ENCODE results near the gene AQP10.
"Not testable (repeated sequence)": the region's sequence is repeated elsewhere in the genome, so short reads cannot be mapped to it uniquely, and the experiment has no call there.

AQP10 gene

DNA sequence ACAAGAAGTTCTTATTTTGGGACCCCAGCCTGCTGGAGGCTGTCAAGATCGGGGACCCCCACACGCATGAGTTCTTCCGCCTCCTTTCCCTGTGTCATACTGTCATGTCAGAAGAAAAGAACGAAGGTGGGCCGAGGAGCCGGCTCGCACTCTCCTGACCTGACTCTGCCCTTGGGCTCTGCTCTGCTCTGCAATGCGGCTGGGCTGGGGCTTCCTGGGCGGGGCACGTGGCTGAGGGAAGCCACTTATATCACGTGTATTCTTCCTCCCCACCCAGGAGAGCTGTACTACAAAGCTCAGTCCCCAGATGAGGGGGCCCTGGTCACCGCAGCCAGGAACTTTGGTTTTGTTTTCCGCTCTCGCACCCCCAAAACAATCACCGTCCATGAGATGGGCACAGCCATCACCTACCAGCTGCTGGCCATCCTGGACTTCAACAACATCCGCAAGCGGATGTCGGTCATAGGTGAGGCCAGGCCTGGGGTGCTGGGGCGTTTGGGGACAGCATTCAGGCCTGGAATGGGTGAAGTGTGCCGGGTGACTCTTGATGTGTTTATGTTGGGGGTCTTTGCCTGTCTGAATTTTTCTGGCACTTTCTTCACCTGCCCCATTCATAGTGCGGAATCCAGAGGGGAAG is 22.1 kb downstream of the AQP10 start:
- in situ Hi-C loops (cut with HindIII; ENCODE audit: low sequenced_read_pairs), result loop anchor here (5.0 kb wide), 1 partner anchor 59 kb away; no protein-coding TSS in a partner anchor

- in situ Hi-C loops (cut with HindIII; ENCODE audit: low sequenced_read_pairs), result loop anchor here (5.0 kb wide), 1 partner anchor 57 kb away; no protein-coding TSS in a partner anchor
Observed at GRCh38 chr1:154344977-154345837, 24.3 kb downstream of the AQP10 start.

DNA sequence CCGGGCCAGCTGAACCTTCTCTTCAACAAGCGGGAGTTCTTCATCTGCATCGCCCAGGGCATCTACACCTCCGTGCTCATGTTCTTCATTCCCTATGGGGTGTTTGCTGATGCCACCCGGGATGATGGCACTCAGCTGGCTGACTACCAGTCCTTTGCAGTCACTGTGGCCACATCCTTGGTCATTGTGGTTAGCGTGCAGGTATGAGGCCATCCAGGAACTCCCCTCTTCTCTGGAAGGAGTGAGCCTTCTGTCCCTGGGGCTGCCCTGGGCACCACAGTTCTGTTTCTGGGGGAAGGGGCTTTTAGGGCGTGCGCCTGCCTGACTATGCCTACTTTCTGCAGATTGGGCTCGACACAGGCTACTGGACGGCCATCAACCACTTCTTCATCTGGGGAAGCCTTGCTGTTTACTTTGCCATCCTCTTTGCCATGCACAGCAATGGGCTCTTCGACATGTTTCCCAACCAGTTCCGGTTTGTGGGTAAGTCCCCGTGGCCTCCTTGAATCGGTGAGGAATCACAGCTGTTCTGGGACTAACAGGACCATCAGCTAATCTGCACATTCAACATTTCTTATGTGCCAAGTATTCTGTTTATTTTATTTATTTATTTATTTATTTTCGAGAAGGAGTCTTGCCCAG is 25.5 kb downstream of the AQP10 start:
- in situ Hi-C loops (cut with HindIII; ENCODE audit: low sequenced_read_pairs), result no loop called here

GRCh38 chr1:154347961-154348360 is 27.1 kb downstream of the AQP10 start:
- in situ Hi-C loops (cut with HindIII; ENCODE audit: low sequenced_read_pairs), result no loop called here

GRCh38 chr1:154348429-154349076 is 27.7 kb downstream of the AQP10 start:
- in situ Hi-C loops (cut with HindIII; ENCODE audit: low sequenced_read_pairs), result no loop called here

DNA sequence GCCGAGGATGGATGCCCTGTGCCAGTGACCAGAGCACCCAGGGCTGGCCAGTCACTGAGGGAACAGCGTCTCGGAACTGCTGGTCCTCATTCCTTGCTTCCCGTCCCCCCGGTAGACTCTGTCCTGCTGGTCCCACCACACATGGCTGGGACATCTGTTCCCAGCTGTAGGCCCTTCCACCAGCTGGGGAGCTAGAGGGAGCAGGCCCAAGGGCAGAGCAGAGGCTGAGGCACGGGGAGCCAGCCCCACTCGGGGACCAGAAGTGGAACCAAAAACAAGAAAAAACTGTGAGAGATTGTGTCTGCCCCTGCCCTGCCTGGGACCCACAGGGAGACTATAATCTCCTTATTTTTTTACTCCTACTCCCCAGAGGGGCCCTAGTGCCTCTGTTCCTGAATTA is 28.2 kb downstream of the AQP10 start:
- in situ Hi-C loops (cut with HindIII; ENCODE audit: low sequenced_read_pairs), result no loop called here

DNA sequence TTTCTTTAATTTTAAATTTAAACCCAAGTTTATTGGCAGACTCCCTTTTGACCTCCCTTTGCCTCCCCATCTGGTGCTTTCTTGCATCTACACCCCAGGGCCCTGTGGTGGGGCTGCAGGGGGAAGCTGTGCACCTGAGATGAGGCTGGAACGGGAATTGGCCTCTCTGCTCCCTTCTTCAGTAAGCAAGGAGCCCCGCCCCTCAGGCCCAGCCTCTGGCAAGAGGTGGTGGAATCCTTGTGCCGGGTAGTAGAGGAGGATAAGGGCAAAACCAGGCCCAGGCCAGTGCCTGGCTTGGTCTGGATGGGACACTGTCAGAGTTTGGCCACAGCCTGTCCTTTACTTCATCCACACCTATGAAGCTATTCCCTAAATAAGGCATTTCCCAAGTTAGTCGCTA is 29.5 kb downstream of the AQP10 start:
- in situ Hi-C loops (cut with HindIII; ENCODE audit: low sequenced_read_pairs), result no loop called here

GRCh38 chr1:154351363-154352068 is 30.6 kb downstream of the AQP10 start:
- in situ Hi-C loops (cut with HindIII; ENCODE audit: low sequenced_read_pairs), result no loop called here

DNA sequence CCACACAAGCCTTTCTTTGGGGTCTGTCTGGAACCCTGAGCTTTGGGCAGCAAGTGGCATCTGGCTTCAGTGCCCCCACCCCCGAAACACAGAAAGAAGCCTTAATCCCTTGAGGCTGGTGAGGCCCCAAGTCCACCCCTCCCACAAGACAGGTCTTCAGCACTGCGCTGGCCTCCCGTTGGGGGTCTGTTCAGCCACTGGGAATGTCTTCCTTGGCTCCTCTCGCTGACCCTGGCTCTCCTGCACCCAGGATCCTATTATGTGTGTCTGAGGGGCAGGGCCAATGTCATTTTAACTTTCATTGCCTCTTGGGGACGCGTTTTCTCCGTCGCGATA is 31.3 kb downstream of the AQP10 start:
- in situ Hi-C loops (cut with HindIII; ENCODE audit: low sequenced_read_pairs), result no loop called here

DNA sequence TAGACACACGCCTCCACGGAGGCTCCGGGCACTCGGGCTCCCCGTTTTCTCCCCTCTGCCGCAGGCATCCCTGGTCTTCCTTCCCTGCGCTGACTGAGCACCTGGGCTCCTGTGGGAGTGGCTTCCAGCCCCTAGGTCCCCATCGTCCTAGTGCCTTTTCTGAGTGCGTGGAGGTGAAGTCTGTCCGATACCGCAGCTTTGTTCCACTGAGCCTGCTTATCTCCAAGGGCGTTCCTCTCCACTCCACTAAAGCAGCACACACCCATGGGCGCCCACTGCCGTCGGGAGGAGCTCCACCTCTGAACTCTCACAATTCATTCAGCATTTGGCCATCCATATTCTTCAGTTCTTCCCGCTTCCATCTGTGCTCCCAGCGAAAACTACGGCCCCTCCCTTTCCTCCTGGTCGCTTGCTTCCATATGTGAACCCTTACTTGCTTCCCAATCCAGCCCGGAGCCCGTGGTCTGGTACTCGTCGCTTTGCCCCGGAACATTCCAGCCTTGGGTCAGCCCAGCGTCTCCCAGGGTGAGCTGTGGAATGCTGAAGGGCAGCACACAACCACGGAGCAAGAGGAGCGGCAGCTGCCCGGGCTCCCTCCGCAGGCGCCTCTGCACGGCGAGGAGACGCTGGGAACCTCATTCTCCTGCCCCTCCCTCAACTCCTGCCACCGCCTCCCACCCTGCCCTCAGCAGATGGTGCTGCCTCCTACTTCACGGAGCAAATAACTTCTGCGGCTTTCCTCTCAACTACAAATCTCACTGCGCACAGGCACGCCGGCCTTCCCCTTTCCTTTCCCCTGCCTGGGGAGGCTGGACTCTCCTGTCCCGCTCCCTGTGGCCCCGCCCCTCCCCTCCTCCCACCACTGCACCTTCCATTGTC is 31.9 kb downstream of the AQP10 start:
- in situ Hi-C loops (cut with HindIII; ENCODE audit: low sequenced_read_pairs), result no loop called here

GRCh38 chr1:154353460-154353904 is 32.6 kb downstream of the AQP10 start:
- in situ Hi-C loops (cut with HindIII; ENCODE audit: low sequenced_read_pairs), result no loop called here

DNA sequence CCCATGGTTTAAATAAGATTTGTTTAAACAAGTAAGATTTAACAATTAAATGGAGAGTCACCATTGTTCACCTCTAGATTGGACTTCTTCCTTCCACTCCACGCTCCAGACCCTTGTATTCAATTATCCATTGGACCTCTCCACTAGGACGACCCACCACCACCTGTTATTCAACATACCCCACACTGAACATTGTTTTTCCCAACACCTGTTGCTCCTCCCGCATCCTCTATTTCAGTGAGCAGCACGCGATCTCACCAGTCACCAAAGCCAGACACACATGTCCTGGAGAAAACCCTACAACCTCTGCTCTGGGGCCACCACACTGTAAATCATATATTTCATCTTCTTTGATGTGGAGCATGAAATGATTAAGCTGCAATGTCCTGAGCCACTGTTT is 33.1 kb downstream of the AQP10 start:
- in situ Hi-C loops (cut with HindIII; ENCODE audit: low sequenced_read_pairs), result no loop called here

- in situ Hi-C loops (cut with HindIII; ENCODE audit: low sequenced_read_pairs), result no loop called here
Observed at GRCh38 chr1:154358519-154358918, 37.6 kb downstream of the AQP10 start.

DNA sequence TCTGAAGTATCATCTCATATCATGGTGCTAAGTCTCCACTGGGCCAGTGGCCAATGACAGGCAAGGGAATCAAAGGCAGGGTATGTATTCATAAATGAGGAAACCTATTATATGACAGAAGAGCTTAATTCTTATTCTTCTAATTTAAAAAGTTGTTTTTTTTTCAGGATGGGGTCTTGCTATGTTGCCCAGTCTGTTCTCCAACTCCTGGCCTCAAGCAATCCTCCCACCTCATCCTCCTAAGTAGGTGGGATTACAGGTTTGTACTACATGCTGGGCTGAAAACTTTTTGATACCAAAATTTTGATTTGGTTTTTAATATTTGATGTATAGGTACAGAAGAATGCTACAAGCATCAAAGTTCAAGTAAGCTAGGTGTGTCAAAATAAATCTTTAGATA is 39.4 kb downstream of the AQP10 start:
- in situ Hi-C loops (cut with HindIII; ENCODE audit: low sequenced_read_pairs), result no loop called here

GRCh38 chr1:154360881-154361280 is 40.0 kb downstream of the AQP10 start:
- in situ Hi-C loops (cut with HindIII; ENCODE audit: low sequenced_read_pairs), result not testable (repeated sequence)

GRCh38 chr1:154361357-154361756 is 40.5 kb downstream of the AQP10 start:
- in situ Hi-C loops (cut with HindIII; ENCODE audit: low sequenced_read_pairs), result no loop called here

- in situ Hi-C loops (cut with HindIII; ENCODE audit: low sequenced_read_pairs), result no loop called here
Observed at GRCh38 chr1:154371436-154371835, 50.5 kb downstream of the AQP10 start.

DNA sequence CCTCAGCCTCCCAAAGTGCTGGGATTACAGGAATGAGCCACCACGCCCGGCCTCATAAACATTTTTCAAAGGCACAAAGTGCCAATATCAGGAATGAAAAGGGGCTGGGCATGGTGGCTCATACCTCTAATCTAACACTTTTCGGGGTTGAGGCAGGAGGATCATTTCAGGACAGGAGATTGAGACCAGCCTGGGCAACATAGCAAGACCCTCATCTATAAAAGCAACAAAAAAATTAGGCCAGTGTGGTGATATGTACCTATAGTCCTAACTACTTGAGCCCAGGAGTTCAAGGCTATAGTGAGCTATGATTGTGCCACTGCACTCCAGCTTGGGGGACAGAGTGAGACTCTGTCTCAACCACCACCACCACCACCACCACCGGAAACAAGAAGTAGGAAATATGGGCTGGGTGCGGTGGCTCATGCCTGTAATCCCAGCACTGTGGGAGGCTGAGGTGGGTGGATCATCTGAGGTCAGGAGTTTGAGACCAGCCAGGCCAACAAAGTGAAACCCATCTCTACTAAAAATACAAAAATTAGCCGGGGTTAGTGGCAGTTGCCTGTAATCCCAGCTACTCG is 53.0 kb downstream of the AQP10 start:
- in situ Hi-C loops (cut with HindIII; ENCODE audit: low sequenced_read_pairs), result not testable (repeated sequence)

Measured in endothelial cell of hepatic sinusoid (primary cell).